ENCODE data around the gene VIM.
A peak's percentile ranks its signal among the peaks of the same experiment; 100 is the strongest.

VIM gene

GRCh38 chr10:17201794-17202116, 26.3 kb upstream of the VIM start:
- no peaks in the 10 kb centered on the region for H3K9me3 Mint-ChIP-seq
- no peaks in the 10 kb centered on the region for H3K27me3 Mint-ChIP-seq
- H3K4me3 Mint-ChIP-seq = peak overlapping the region; percentile 89
- H3K4me1 Mint-ChIP-seq (ENCODE audit: low read depth) = peaks cover 56% of the 10 kb centered on the region
- DNase-seq = no peak
- H3K27ac Mint-ChIP-seq = peak overlapping the region; percentile 95
- H3K36me3 Mint-ChIP-seq (ENCODE audit: low read depth) = peaks cover 7% of the 10 kb centered on the region

- peaks cover 63% of the 10 kb centered on the region for H3K4me1 Mint-ChIP-seq (ENCODE audit: low read depth)
- peak overlapping the region; percentile 95 for H3K27ac Mint-ChIP-seq
- peak overlapping the region; percentile 23 for H3K4me3 Mint-ChIP-seq
- no peaks in the 10 kb centered on the region for H3K27me3 Mint-ChIP-seq
- no peak for DNase-seq
- H3K9me3 Mint-ChIP-seq = no peaks in the 10 kb centered on the region
- H3K36me3 Mint-ChIP-seq (ENCODE audit: low read depth) = peaks cover 7% of the 10 kb centered on the region
Measured at GRCh38 chr10:17202506-17202905, 25.5 kb upstream of the VIM start.

- no peak for DNase-seq
- H3K36me3 Mint-ChIP-seq (ENCODE audit: low read depth) = peaks cover 7% of the 10 kb centered on the region
- H3K27me3 Mint-ChIP-seq = no peaks in the 10 kb centered on the region
- H3K4me3 Mint-ChIP-seq = no peak overlapping the region
- no peaks in the 10 kb centered on the region for H3K9me3 Mint-ChIP-seq
- H3K4me1 Mint-ChIP-seq (ENCODE audit: low read depth) = peaks cover 64% of the 10 kb centered on the region
- no peak overlapping the region for H3K27ac Mint-ChIP-seq
Measured at GRCh38 chr10:17202999-17203398, 25.0 kb upstream of the VIM start.

GRCh38 chr10:17203416-17203815, 24.6 kb upstream of the VIM start:
- DNase-seq = no peak
- H3K4me1 Mint-ChIP-seq (ENCODE audit: low read depth) = peaks cover 63% of the 10 kb centered on the region
- H3K27me3 Mint-ChIP-seq = no peaks in the 10 kb centered on the region
- H3K36me3 Mint-ChIP-seq (ENCODE audit: low read depth) = peaks cover 7% of the 10 kb centered on the region
- no peak overlapping the region for H3K27ac Mint-ChIP-seq
- no peaks in the 10 kb centered on the region for H3K9me3 Mint-ChIP-seq
- no peak overlapping the region for H3K4me3 Mint-ChIP-seq

DNA sequence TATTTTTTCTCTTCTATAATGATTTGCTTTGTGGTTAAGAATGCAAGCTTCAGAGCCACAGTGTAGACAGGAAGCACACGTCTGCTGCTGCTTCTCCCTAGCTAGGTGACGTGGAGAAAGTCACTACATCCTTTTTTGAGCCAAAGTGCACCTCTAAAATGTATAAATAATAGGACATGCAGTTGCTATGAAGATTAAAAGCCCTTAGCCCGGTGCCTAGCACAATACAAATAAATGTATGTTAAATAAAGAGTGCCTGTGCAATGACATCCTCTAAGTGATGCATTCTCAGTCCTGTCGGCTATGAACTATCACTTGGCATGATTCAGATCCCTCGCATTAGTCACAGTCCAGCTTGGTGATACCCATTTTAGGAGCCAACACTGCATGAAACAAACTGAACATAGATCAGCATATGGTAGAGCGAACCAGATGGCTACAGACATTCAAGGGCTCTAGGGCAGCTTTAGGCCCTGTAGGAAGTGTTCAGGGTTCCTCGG, 21.8 kb upstream of the VIM start:
- Mint-ChIP-seq H3K4me1 (ENCODE audit: low read depth) (peaks cover 56% of the 10 kb centered on the region), H3K9me3 (no peaks in the 10 kb centered on the region), H3K27ac (peak overlapping the region; percentile 87), H3K27me3 (no peaks in the 10 kb centered on the region), H3K4me3 (peak overlapping the region; percentile 49), H3K36me3 (ENCODE audit: low read depth) (peaks cover 3% of the 10 kb centered on the region)
- peak; percentile 44 for DNase-seq

GRCh38 chr10:17208476-17208875, 19.6 kb upstream of the VIM start:
- no peak overlapping the region for H3K4me3 Mint-ChIP-seq
- peaks cover 42% of the 10 kb centered on the region for H3K4me1 Mint-ChIP-seq (ENCODE audit: low read depth)
- H3K9me3 Mint-ChIP-seq = no peaks in the 10 kb centered on the region
- no peak overlapping the region for H3K27ac Mint-ChIP-seq
- H3K36me3 Mint-ChIP-seq (ENCODE audit: low read depth) = no peaks in the 10 kb centered on the region
- H3K27me3 Mint-ChIP-seq = no peaks in the 10 kb centered on the region
- no peak for DNase-seq

DNA sequence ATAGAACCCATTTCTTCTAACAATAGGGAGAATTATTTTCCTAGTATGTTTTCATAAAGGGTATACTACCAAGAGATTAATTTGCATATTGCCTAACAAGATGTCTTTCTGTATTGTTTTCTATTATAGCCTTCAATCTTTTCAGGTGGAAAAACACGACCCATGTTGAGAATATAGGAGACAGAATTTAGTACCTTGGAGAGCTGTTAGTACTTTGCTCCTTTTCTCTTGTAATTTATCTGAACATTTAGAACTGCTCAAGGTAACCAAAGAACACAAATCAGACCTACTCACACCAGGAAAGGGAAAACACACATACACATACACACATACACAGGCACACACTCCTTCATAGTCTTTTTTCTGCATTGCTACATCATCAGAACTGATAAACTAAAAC, 18.7 kb upstream of the VIM start:
- Mint-ChIP-seq H3K4me1 (ENCODE audit: low read depth) (peaks cover 39% of the 10 kb centered on the region), H3K27me3 (no peaks in the 10 kb centered on the region), H3K4me3 (no peak overlapping the region), H3K36me3 (ENCODE audit: low read depth) (no peaks in the 10 kb centered on the region), H3K27ac (no peak overlapping the region), H3K9me3 (no peaks in the 10 kb centered on the region)
- no peak for DNase-seq

- Mint-ChIP-seq H3K27me3 (no peaks in the 10 kb centered on the region), H3K9me3 (no peaks in the 10 kb centered on the region), H3K4me3 (no peak overlapping the region), H3K36me3 (ENCODE audit: low read depth) (peaks cover 2% of the 10 kb centered on the region), H3K27ac (no peak overlapping the region), H3K4me1 (ENCODE audit: low read depth) (peaks cover 38% of the 10 kb centered on the region)
- no peak for DNase-seq
Measured at GRCh38 chr10:17209881-17210280, 18.2 kb upstream of the VIM start.

- no peak overlapping the region for H3K4me3 Mint-ChIP-seq
- no peaks in the 10 kb centered on the region for H3K9me3 Mint-ChIP-seq
- peaks cover 2% of the 10 kb centered on the region for H3K36me3 Mint-ChIP-seq (ENCODE audit: low read depth)
- no peaks in the 10 kb centered on the region for H3K27me3 Mint-ChIP-seq
- no peak overlapping the region for H3K27ac Mint-ChIP-seq
- peaks cover 38% of the 10 kb centered on the region for H3K4me1 Mint-ChIP-seq (ENCODE audit: low read depth)
- no peak for DNase-seq
Measured at GRCh38 chr10:17210361-17210760, 17.7 kb upstream of the VIM start.

GRCh38 chr10:17212802-17213221, 15.2 kb upstream of the VIM start:
- no peaks in the 10 kb centered on the region for H3K27me3 Mint-ChIP-seq
- DNase-seq = no peak
- H3K9me3 Mint-ChIP-seq = no peaks in the 10 kb centered on the region
- H3K4me3 Mint-ChIP-seq = no peak overlapping the region
- no peak overlapping the region for H3K27ac Mint-ChIP-seq
- H3K36me3 Mint-ChIP-seq (ENCODE audit: low read depth) = peaks cover 2% of the 10 kb centered on the region
- H3K4me1 Mint-ChIP-seq (ENCODE audit: low read depth) = peaks cover 42% of the 10 kb centered on the region

DNA sequence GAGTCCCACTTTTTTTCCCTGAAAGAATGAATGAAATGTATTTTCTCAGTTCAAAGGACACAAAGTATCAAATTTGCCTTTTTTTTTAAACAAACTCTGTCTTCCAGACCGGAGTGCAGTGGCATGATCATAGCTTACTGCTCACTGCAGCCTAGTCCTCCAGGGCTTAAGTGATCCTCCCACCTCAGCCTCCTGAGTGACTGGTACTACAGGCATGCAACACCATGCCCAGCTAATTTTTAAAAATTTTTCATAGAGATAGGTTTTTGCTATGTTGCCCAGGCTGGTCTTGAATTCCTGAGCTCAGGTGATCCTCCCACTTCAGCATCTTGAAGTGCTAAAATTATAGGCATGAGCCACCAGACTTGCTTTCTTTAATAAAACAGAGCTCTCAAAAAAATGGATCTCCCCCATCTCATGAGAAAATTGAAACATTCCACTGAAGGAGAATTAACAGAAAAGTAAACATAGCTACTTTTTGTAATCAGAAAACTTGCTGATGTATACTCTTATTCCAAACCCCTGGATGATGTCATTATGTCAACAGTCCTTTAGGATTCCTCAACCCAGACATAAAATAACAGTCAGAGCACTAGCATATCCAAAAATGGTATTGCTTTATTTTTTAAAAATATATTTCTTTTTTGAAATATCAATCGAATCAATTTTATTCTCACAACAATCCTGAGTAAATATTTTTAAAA, 14.2 kb upstream of the VIM start:
- Mint-ChIP-seq H3K27ac (no peak overlapping the region), H3K9me3 (no peaks in the 10 kb centered on the region), H3K27me3 (no peaks in the 10 kb centered on the region), H3K36me3 (ENCODE audit: low read depth) (peaks cover 2% of the 10 kb centered on the region), H3K4me1 (ENCODE audit: low read depth) (peaks cover 44% of the 10 kb centered on the region), H3K4me3 (no peak overlapping the region)
- no peak for DNase-seq

- Mint-ChIP-seq H3K9me3 (no peaks in the 10 kb centered on the region), H3K4me3 (no peak overlapping the region), H3K27ac (no peak overlapping the region), H3K4me1 (ENCODE audit: low read depth) (peaks cover 47% of the 10 kb centered on the region), H3K27me3 (no peaks in the 10 kb centered on the region), H3K36me3 (ENCODE audit: low read depth) (peaks cover 2% of the 10 kb centered on the region)
- DNase-seq = no peak
Measured at GRCh38 chr10:17214526-17214925, 13.5 kb upstream of the VIM start.

DNA sequence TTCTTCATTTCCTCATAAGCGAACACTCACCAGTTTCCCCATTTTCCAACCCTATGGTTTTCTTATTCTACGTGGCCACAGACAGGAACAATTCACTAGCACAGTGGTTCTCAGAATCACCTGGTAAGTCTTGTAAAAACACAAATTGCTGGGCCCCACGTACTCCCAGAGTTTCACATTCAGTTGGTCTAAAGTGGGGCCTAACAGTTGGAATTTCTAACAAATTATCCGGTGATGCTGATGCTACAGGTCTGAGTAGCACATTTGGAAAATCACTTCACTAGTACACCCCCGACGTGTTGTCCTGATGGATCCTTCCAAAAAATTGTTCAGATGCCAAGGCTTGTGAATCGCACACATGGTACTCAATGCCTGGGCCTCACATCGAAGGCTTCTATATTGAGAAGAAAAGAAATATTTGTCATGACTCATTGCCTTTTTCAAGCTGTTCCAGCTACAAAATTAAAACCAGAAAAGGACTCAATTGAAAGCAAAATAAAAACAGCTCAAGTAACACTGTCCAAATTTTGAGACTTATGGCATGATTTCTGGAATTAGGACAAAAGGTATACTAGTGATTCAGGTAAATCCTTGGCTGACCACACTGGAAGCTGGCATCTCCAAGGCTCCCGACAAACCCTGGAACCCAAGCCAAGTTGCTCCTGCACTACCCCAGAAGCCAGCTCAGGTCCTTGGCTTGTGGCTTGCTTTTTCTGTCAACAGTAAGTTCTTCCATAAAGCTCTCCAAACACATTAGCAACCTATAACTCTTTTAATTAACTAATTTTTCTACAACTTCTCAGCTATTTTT, 12.9 kb upstream of the VIM start:
- Mint-ChIP-seq H3K27ac (peak overlapping the region; percentile 92), H3K27me3 (no peaks in the 10 kb centered on the region), H3K4me1 (ENCODE audit: low read depth) (peaks cover 48% of the 10 kb centered on the region), H3K36me3 (ENCODE audit: low read depth) (peaks cover 2% of the 10 kb centered on the region), H3K9me3 (no peaks in the 10 kb centered on the region), H3K4me3 (no peak overlapping the region)
- no peak for DNase-seq

- Mint-ChIP-seq H3K4me3 (no peak overlapping the region), H3K27ac (peak overlapping the region; percentile 92), H3K4me1 (ENCODE audit: low read depth) (peaks cover 50% of the 10 kb centered on the region), H3K36me3 (ENCODE audit: low read depth) (peaks cover 2% of the 10 kb centered on the region), H3K27me3 (no peaks in the 10 kb centered on the region), H3K9me3 (no peaks in the 10 kb centered on the region)
- no peak for DNase-seq
Measured at GRCh38 chr10:17215782-17216122, 12.3 kb upstream of the VIM start.

DNA sequence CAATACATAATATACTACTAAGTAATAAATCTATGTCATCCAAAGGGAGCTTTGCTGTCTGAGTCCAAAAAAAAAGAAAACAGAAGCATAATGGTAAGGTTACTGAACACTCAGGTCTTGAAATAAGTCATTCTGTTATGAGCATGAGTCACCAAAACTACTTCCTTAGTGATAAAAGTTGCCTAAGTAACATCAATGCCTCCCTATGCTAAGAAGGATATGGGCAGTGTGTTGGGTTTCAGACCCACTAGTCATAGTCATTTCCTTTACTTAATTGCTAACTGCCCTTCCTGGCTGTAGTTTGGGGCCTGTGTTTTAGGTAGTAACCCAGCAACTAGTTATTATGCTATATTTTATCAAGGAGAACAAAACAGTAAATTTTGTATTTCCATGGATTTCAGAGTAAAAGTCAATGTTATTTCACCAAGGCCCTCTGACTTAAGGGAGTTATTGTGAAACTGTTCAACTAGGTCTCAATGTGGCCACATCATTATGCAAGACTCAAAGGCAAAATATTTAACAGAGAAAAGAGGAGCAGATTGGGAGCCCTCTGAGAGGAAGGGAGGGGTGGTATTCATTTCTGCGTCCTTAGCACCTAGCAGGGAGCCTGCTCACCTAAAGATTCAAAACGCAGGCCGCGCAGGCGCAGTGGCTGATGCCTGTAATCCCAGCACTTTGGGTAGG, 11.7 kb upstream of the VIM start:
- H3K4me3 Mint-ChIP-seq = peak overlapping the region; percentile 38

More for the DNA sequence above, 11.7 kb upstream of the VIM start:
- Mint-ChIP-seq H3K4me1 (ENCODE audit: low read depth) (peaks cover 56% of the 10 kb centered on the region), H3K27me3 (no peaks in the 10 kb centered on the region), H3K9me3 (no peaks in the 10 kb centered on the region), H3K27ac (peak overlapping the region; percentile 92), H3K36me3 (ENCODE audit: low read depth) (peaks cover 2% of the 10 kb centered on the region)
- DNase-seq = no peak

Data from activated T-cell treated with anti-CD3 and anti-CD28 coated beads, Interleukin-2, amount 50 U/mL, for 24 hours (primary cell).